H9 (cell line): ENCODE measurements around the gene CDCA7L. TPM values are rescaled to one million over a fixed set of nuclear protein-coding genes. Genes with fewer than 3 reads are reported as not detected.
"Not testable (repeated sequence)": the region's sequence is repeated elsewhere in the genome, so short reads cannot be mapped to it uniquely, and the experiment has no call there.

ENCODE experiments used
- DNase-seq: peaks from one replicate; pipeline ENCODE4 v3.0.0-alpha.2; 2017
- H2AFZ ChIP-seq: one replicate; pipeline ENCODE4 v1.6.1; 2013; ENCODE audit warnings: mild to moderate bottlenecking, low read length, control low read depth, moderate library complexity
- H2AK5ac ChIP-seq: 2 replicates; pipeline ENCODE4 v1.6.1; 2013; ENCODE audit warnings: low read length, control low read depth, mixed read lengths; ENCODE audit not compliant: insufficient read length
- H2BK120ac ChIP-seq: one replicate; pipeline ENCODE4 v1.6.1; 2013; ENCODE audit warnings: low read depth, mild to moderate bottlenecking, low read length, control low read depth, inconsistent platforms; ENCODE audit not compliant: poor library complexity, severe bottlenecking
- H2BK12ac ChIP-seq: 2 replicates; pipeline ENCODE4 v1.6.1; 2013; ENCODE audit warnings: low read length, control low read depth, mixed read lengths, low read depth; ENCODE audit not compliant: insufficient read length
- H2BK15ac ChIP-seq: 2 replicates; pipeline ENCODE4 v1.6.1; 2013; ENCODE audit warnings: low read depth, low read length, control low read depth
- H2BK20ac ChIP-seq: one replicate; pipeline ENCODE4 v1.6.1; 2013; ENCODE audit warnings: low read depth, mild to moderate bottlenecking, low read length, control low read depth, inconsistent platforms; ENCODE audit not compliant: poor library complexity, severe bottlenecking
- H2BK5ac ChIP-seq: 2 replicates; pipeline ENCODE4 v1.6.1; 2013; ENCODE audit warnings: low read length, control low read depth, mixed read lengths; ENCODE audit not compliant: insufficient read length
- H3K14ac ChIP-seq: 2 replicates; pipeline ENCODE4 v1.6.1; 2013; ENCODE audit warnings: low read length, control low read depth; ENCODE audit not compliant: insufficient read depth
- H3K18ac ChIP-seq: 2 replicates; pipeline ENCODE4 v1.6.1; 2013; ENCODE audit warnings: low read depth, mild to moderate bottlenecking, mixed read lengths, low read length, control low read depth; ENCODE audit not compliant: insufficient read length
- H3K23ac ChIP-seq: 2 replicates; pipeline ENCODE4 v1.6.1; 2013; ENCODE audit warnings: low read length, control low read depth, mixed read lengths, low read depth; ENCODE audit not compliant: insufficient read length
- H3K23me2 ChIP-seq: 2 replicates; pipeline ENCODE4 v1.6.1; 2013; ENCODE audit warnings: low read depth, mild to moderate bottlenecking, mixed read lengths, low read length, control low read depth; ENCODE audit not compliant: insufficient read length, poor library complexity, severe bottlenecking
- H3K27ac ChIP-seq: 2 replicates; pipeline ENCODE4 v1.5.1; 2013; ENCODE audit warnings: low read length, control low read depth, mixed read lengths, low read depth; ENCODE audit not compliant: insufficient read length
- H3K27me3 ChIP-seq: 2 replicates; pipeline ENCODE4 v1.6.1; 2013; ENCODE audit warnings: low read length, control low read depth, inconsistent platforms; ENCODE audit not compliant: insufficient read depth
- H3K4ac ChIP-seq: 2 replicates; pipeline ENCODE4 v1.6.1; 2013; ENCODE audit warnings: low read depth, mild to moderate bottlenecking, control low read depth, inconsistent platforms, low read length, moderate library complexity
- H3K4me1 ChIP-seq: 2 replicates; pipeline ENCODE4 v1.6.1; 2013; ENCODE audit warnings: low read length, control low read depth, inconsistent platforms; ENCODE audit not compliant: insufficient read depth
- H3K4me2 ChIP-seq: 2 replicates; pipeline ENCODE4 v1.6.1; 2013; ENCODE audit warnings: low read length, control low read depth, mixed read lengths; ENCODE audit not compliant: insufficient read length, insufficient read depth
- H3K56ac ChIP-seq: 2 replicates; pipeline ENCODE4 v1.6.1; 2013; ENCODE audit warnings: low read depth, mild to moderate bottlenecking, mixed read lengths, low read length, control low read depth; ENCODE audit not compliant: insufficient read length
- H3K79me1 ChIP-seq: 2 replicates; pipeline ENCODE4 v1.6.1; 2013; ENCODE audit warnings: low read depth, mild to moderate bottlenecking, moderate library complexity, low read length, control low read depth, inconsistent platforms; ENCODE audit not compliant: insufficient read depth, poor library complexity, severe bottlenecking
- H3K79me2 ChIP-seq: 2 replicates; pipeline ENCODE4 v1.6.1; 2013; ENCODE audit warnings: low read length, control low read depth, inconsistent platforms; ENCODE audit not compliant: insufficient read depth
- H3K9ac ChIP-seq: 2 replicates; pipeline ENCODE4 v1.6.1; 2013; ENCODE audit warnings: low read length, control low read depth, mixed read lengths; ENCODE audit not compliant: insufficient read length; ENCODE audit errors: extremely low read depth
- H3K9me3 ChIP-seq: one replicate; pipeline ENCODE4 v1.6.1; 2013; ENCODE audit warnings: low read depth, low read length, inconsistent platforms; ENCODE audit not compliant: control insufficient read depth
- H3T11ph ChIP-seq: one replicate; pipeline ENCODE4 v1.6.1; 2013; ENCODE audit warnings: mild to moderate bottlenecking, low read length, control low read depth, inconsistent platforms
- H4K20me1 ChIP-seq: one replicate; pipeline ENCODE4 v1.6.1; 2013; ENCODE audit not compliant: control insufficient read depth, insufficient read length, insufficient read depth
- H4K5ac ChIP-seq: 2 replicates; pipeline ENCODE4 v1.6.1; 2013; ENCODE audit warnings: low read depth, mild to moderate bottlenecking, mixed read lengths, low read length, control low read depth; ENCODE audit not compliant: insufficient read length
- H4K8ac ChIP-seq: replicated peaks from 2 replicates; pipeline ENCODE4 v1.6.1; 2013; ENCODE audit warnings: low read length, control low read depth, mixed read lengths, low read depth; ENCODE audit not compliant: insufficient read length
- H4K91ac ChIP-seq: 2 replicates; pipeline ENCODE4 v1.6.1; 2013; ENCODE audit warnings: low read depth, mild to moderate bottlenecking, moderate library complexity, mixed read lengths, low read length, control low read depth; ENCODE audit not compliant: insufficient read length
- H3K27ac Mint-ChIP-seq, 3 experiments: 2 replicates in 2 of 3; 3 replicates in 1 of 3; pipeline ENCODE4 v1.8.0; 2020 to 2021; ENCODE audit warnings: mixed read lengths in 3 of 3, mild to moderate bottlenecking in 1 of 3, moderate library complexity in 1 of 3
- H3K27me3 Mint-ChIP-seq: 2 replicates; pipeline ENCODE4 v1.8.0; 2021; ENCODE audit warnings: low read depth, mild to moderate bottlenecking, moderate library complexity, mixed read lengths
- H3K36me3 Mint-ChIP-seq, 3 experiments: 2 replicates in 2 of 3; 3 replicates in 1 of 3; pipeline ENCODE4 v1.8.0; 2020 to 2021; ENCODE audit warnings: low read depth in 3 of 3, mixed read lengths in 3 of 3; ENCODE audit not compliant: insufficient read depth in 1 of 3
- H3K4me1 Mint-ChIP-seq, 2 experiments: 2 replicates each; pipeline ENCODE4 v1.8.0; 2020; ENCODE audit warnings: mixed read lengths in 2 of 2
- H3K4me3 Mint-ChIP-seq, 2 experiments: 2 replicates in 1 of 2; 3 replicates in 1 of 2; pipeline ENCODE4 v1.8.0; 2020 to 2021; ENCODE audit warnings: mild to moderate bottlenecking in 2 of 2, mixed read lengths in 2 of 2, moderate library complexity in 1 of 2
- H3K9me3 Mint-ChIP-seq, 2 experiments: 2 replicates in 1 of 2; 3 replicates in 1 of 2; pipeline ENCODE4 v1.8.0; 2020; ENCODE audit warnings: mild to moderate bottlenecking in 2 of 2, mixed read lengths in 2 of 2, moderate library complexity in 1 of 2
- CTCF ChIP-seq: fragments of 200-600 bp; sonication (generic); conservative IDR thresholded peaks from 3 replicates; pipeline ENCODE4 v1.8.0; 2021; ENCODE audit warnings: antibody characterized with exemption, mild to moderate bottlenecking
- WGBS: extraction: QIAGEN DNeasy Blood & Tissue Kit; methylation state at CpG from one replicate; pipeline ENCODE4 v1.1.7; 2013; ENCODE audit warnings: missing lambda C conversion rate, low lambda C conversion rate, mixed read lengths; ENCODE audit not compliant: insufficient read length; ENCODE audit errors: extremely low coverage; 5-methylcytosine and 5-hydroxymethylcytosine counted together
- total RNA-seq: library from RNA; stranded (reverse); gene quantifications from 2 replicates; pipeline ENCODE4 v1.2.1, GENCODE V29; 2021

The CDCA7L gene
- total RNA-seq, 1 experiment from 2014 or later = 104 TPM

- Histone ChIP-seq H2AFZ (no peak overlapping the region), H3K27ac (peak overlapping the region; percentile 54), H3K56ac (no peak overlapping the region), H2BK120ac (no peak overlapping the region), H3K23me2 (no peaks in the 10 kb centered on the region), H2BK12ac (no peak overlapping the region), H3K18ac (no peak overlapping the region), H3T11ph (no peak overlapping the region), H4K8ac (no peak overlapping the region), H3K9ac (no peak overlapping the region), H4K91ac (no peak overlapping the region), H3K27me3 (no peaks in the 10 kb centered on the region), H3K4ac (no peak overlapping the region), H3K23ac (no peak overlapping the region), H2BK5ac (no peak overlapping the region), H4K20me1 (no peaks in the 10 kb centered on the region), H3K4me1 (peaks cover 26% of the 10 kb centered on the region; the same call in 1 of the 2 replicates), H3K14ac (no peak overlapping the region), H3K79me2 (no peaks in the 10 kb centered on the region), H3K9me3 (no peaks in the 10 kb centered on the region), H4K5ac (no peak overlapping the region), H3K79me1 (no peaks in the 10 kb centered on the region), H2BK15ac (no peak overlapping the region), H2BK20ac (no peak overlapping the region), H2AK5ac (no peak overlapping the region), H3K4me2 (no peak overlapping the region)
- H3K27ac Mint-ChIP-seq = peak overlapping the region; percentile 14 to 41 (median 34); a peak in 3 of 7 replicates
- peaks cover 0 to 1% (median 0%) of the 10 kb centered on the region in 3 experiments; a peak in 2 of 7 replicates for H3K36me3 Mint-ChIP-seq
- no peak for TF ChIP-seq CTCF
- WGBS = no CpG with 5 or more reads among the region's 1 CpG
- DNase-seq = no peak
- H3K4me3 Mint-ChIP-seq = no peak overlapping the region
- no peaks in the 10 kb centered on the region; a peak in 1 of 5 replicates for H3K9me3 Mint-ChIP-seq
- H3K27me3 Mint-ChIP-seq = no peaks in the 10 kb centered on the region
- peaks cover 58 to 66% of the 10 kb centered on the region in 2 experiments for H3K4me1 Mint-ChIP-seq
These were observed 79.0 kb downstream of the CDCA7L start for GRCh38 chr7:21866731-21867130.

- WGBS = no CpG with 5 or more reads among the region's 7 CpGs
- H3T11ph ChIP-seq, H3K9me3 ChIP-seq, H3K56ac ChIP-seq, H3K9me3 Mint-ChIP-seq, H4K5ac ChIP-seq, H3K23ac ChIP-seq, H3K23me2 ChIP-seq, H3K27me3 Mint-ChIP-seq, H3K4ac ChIP-seq, H3K27me3 ChIP-seq, H3K4me2 ChIP-seq, DNase-seq, H2BK120ac ChIP-seq, H3K27ac ChIP-seq, H4K20me1 ChIP-seq, H2AFZ ChIP-seq, H3K79me2 ChIP-seq, H2BK5ac ChIP-seq, H3K36me3 Mint-ChIP-seq, H2BK20ac ChIP-seq, H3K14ac ChIP-seq, H3K79me1 ChIP-seq, H4K91ac ChIP-seq, H2AK5ac ChIP-seq, H2BK12ac ChIP-seq, H2BK15ac ChIP-seq, H4K8ac ChIP-seq, H3K9ac ChIP-seq, H3K18ac ChIP-seq: not testable (repeated sequence)
- Mint-ChIP-seq H3K4me1 (peaks cover 56 to 59% of the 10 kb centered on the region in 2 experiments), H3K27ac (peak overlapping the region; percentile 49 to 89 (median 50); a peak in 6 of 7 replicates), H3K4me3 (peak overlapping the region in 1 of 2 experiments; percentile 29; a peak in 2 of 5 replicates)
- H3K4me1 ChIP-seq = peaks cover 26% of the 10 kb centered on the region; the same call in 1 of the 2 replicates
These were observed 80.0 kb downstream of the CDCA7L start for GRCh38 chr7:21865631-21866204.
